Renal pelvis (tissue), 4 donors: ENCODE data around the gene MMP24. TPM values are rescaled to one million over a fixed set of nuclear protein-coding genes. Genes with fewer than 3 reads are reported as not detected.

Source experiments
- DNase-seq: peaks from one replicate; pipeline ENCODE4 v3.0.0-alpha.2; 2013
- polyA plus RNA-seq, 3 donors: library from polyadenylated mRNA; unstranded; fragments of 120-200 nt; gene quantifications; one replicate each; pipeline ENCODE4 v1.2.1, GENCODE V29; 2013; ENCODE audit not compliant: insufficient read length in 3 of 3

Gene MMP24
- polyA plus RNA-seq, 3 donors = 1.8 to 3.2 (median 1.9) TPM

- DNase-seq = no peak
Observed at GRCh38 chr20:35291654-35292503, 65.4 kb downstream of the MMP24 start, which contains the start of gene FAM83C. FAM83C (minus strand) TSS chr20:35292425; CDS start chr20:35292304, 121 bp downstream.

GRCh38 chr20:35292504-35293285 lies 66.2 kb downstream of the MMP24 start:
- no peak for DNase-seq

- DNase-seq = no peak
Observed at GRCh38 chr20:35293303-35294292, 67.1 kb downstream of the MMP24 start.

- no peak for DNase-seq
Observed at GRCh38 chr20:35294293-35294685, 67.8 kb downstream of the MMP24 start.

GRCh38 chr20:35295058-35295457 lies 68.6 kb downstream of the MMP24 start:
- DNase-seq = no peak

- no peak for DNase-seq
Observed at GRCh38 chr20:35295674-35296073, 69.2 kb downstream of the MMP24 start.

- DNase-seq = no peak
Observed at GRCh38 chr20:35296101-35296554, 69.6 kb downstream of the MMP24 start.

- no peak for DNase-seq
Observed at GRCh38 chr20:35297155-35297554, 70.7 kb downstream of the MMP24 start.

GRCh38 chr20:35297740-35298139 lies 71.2 kb downstream of the MMP24 start:
- no peak for DNase-seq

GRCh38 chr20:35298264-35298663 lies 71.8 kb downstream of the MMP24 start:
- no peak for DNase-seq

GRCh38 chr20:35299780-35300179 lies 73.3 kb downstream of the MMP24 start:
- no peak for DNase-seq

GRCh38 chr20:35300469-35301262 lies 74.2 kb downstream of the MMP24 start:
- no peak for DNase-seq

- DNase-seq = no peak
Observed at GRCh38 chr20:35301426-35301825, 74.9 kb downstream of the MMP24 start.

GRCh38 chr20:35302421-35303335 lies 76.2 kb downstream of the MMP24 start:
- DNase-seq = no peak

GRCh38 chr20:35303382-35303734 lies 76.9 kb downstream of the MMP24 start:
- no peak for DNase-seq

- peak; percentile 77 for DNase-seq
Observed at GRCh38 chr20:35303735-35304491, 77.4 kb downstream of the MMP24 start.

- no peak for DNase-seq
Observed at GRCh38 chr20:35304956-35305355, 78.5 kb downstream of the MMP24 start.

GRCh38 chr20:35305682-35306556 lies 79.4 kb downstream of the MMP24 start:
- DNase-seq = no peak
